Esophagus muscularis mucosa (tissue), 4 donors: ENCODE measurements around the gene ZNF646. TPM values are rescaled to one million over a fixed set of nuclear protein-coding genes. Genes with fewer than 3 reads are reported as not detected.

Source experiments
- DNase-seq: peaks from one replicate; pipeline ENCODE4 v3.0.0-alpha.2; 2017; ENCODE audit errors: extremely low spot score
- H3K27ac ChIP-seq, 4 donors: fragments of 200-600 bp; sonication (generic); replicated peaks in 1 of 4; 1 replicate in 3 of 4; 2 replicates in 1 of 4; pipeline ENCODE4 v1.5.1; 2016 to 2019; ENCODE audit warnings: mild to moderate bottlenecking in 1 of 4
- H3K27me3 ChIP-seq, 4 donors: fragments of 200-600 bp; sonication (generic); one replicate each; pipeline versions ENCODE4 v1.5.1 to v1.6.0; 2016 to 2019
- H3K36me3 ChIP-seq, 4 donors: fragments of 200-600 bp; sonication (generic); one replicate each; pipeline ENCODE4 v1.5.1; 2016 to 2019
- H3K4me1 ChIP-seq, 4 donors: fragments of 200-600 bp; sonication (generic); one replicate each; pipeline ENCODE4 v1.5.1; 2016 to 2019
- H3K4me3 ChIP-seq, 4 donors: fragments of 200-600 bp; sonication (generic); 1 replicate in 2 of 4; 2 replicates in 2 of 4; pipeline ENCODE4 v1.5.1; 2016 to 2019; ENCODE audit warnings: mild to moderate bottlenecking in 4 of 4, moderate library complexity in 1 of 4
- H3K9me3 ChIP-seq, 4 donors: fragments of 200-600 bp; sonication (generic); 1 replicate in 3 of 4; 2 replicates in 1 of 4; pipeline ENCODE4 v1.5.1; 2016 to 2019
- CTCF ChIP-seq, 3 experiments: fragments of 200-600 bp in 2 of 3; fragments of 450-650 bp in 1 of 3; sonication (generic) in 2 of 3; IDR thresholded peaks; one replicate each; pipeline ENCODE4 v1.5.1; 2017 to 2019; ENCODE audit warnings: antibody characterized with exemption in 3 of 3, mild to moderate bottlenecking in 2 of 3, moderate library complexity in 1 of 3
- EP300 ChIP-seq: sonication (generic); formaldehyde crosslinking; IDR thresholded peaks from one replicate; pipeline ENCODE4 v1.6.1; 2017; ENCODE audit warnings: antibody characterized with exemption
- POLR2A ChIP-seq: fragments of 450-650 bp; IDR thresholded peaks from one replicate; pipeline ENCODE4 v1.6.1; 2017; ENCODE audit warnings: antibody characterized with exemption, moderate library complexity, mild to moderate bottlenecking, low read depth
- POLR2AphosphoS5 ChIP-seq, 2 donors: sonication (generic); formaldehyde crosslinking; IDR thresholded peaks; one replicate each; pipeline ENCODE4 v1.6.1; 2017; ENCODE audit warnings: antibody characterized with exemption in 2 of 2
- WGBS: methylation state at CpG from one replicate; pipeline ENCODE4 v1.1.5; 2018; 5-methylcytosine and 5-hydroxymethylcytosine counted together
- intact Hi-C: fragments of 100-400 bp; cut with DNase I; formaldehyde crosslinking; loops from one replicate; pipeline ENCODE4 v1.15.1; 2023
- total RNA-seq, 4 donors: library from RNA; depleted of rRNA; stranded (reverse); fragments of >200 nt; gene quantifications; one replicate each; pipeline versions ENCODE4 v1.1.0 to v1.2.1, GENCODE V29; 2016

Gene ZNF646
- total RNA-seq, 4 donors from 2014 or later = 11.6 to 17.6 (median 15.5) TPM

- H3K9me3 ChIP-seq = no peaks in the 10 kb centered on the region
- peaks cover 3 to 28% (median 12%) of the 10 kb centered on the region in 4 donors for H3K4me1 ChIP-seq
- H3K36me3 ChIP-seq = peaks cover 33 to 100% (median 100%) of the 10 kb centered on the region in 4 donors
- no peak overlapping the region for H3K27ac ChIP-seq
- intact Hi-C loops = no loop called here
- no peak overlapping the region for H3K4me3 ChIP-seq
- no peak for TF ChIP-seq POLR2AphosphoS5 (IDR thresholded peaks at IDR 0.05)
- TF ChIP-seq POLR2A = no peak
- TF ChIP-seq EP300 = no peak
- no peak for TF ChIP-seq CTCF (IDR thresholded peaks at IDR 0.05)
- 84% methylated on average over 21 of the region's 26 CpGs for WGBS
- H3K27me3 ChIP-seq = no peaks in the 10 kb centered on the region
- DNase-seq = no peak
These were observed 7.5 kb downstream of the ZNF646 start for GRCh38 chr16:31081428-31082351.

GRCh38 chr16:31082368-31083045 lies 8.3 kb downstream of the ZNF646 start:
- WGBS = 76% methylated on average over 9 of the region's 14 CpGs
- no peak for DNase-seq

GRCh38 chr16:31083081-31083480 lies 8.9 kb downstream of the ZNF646 start:
- Histone ChIP-seq H3K9me3 (no peaks in the 10 kb centered on the region), H3K27ac (no peak overlapping the region), H3K27me3 (no peaks in the 10 kb centered on the region), H3K4me3 (no peak overlapping the region), H3K36me3 (peaks cover 19 to 100% (median 100%) of the 10 kb centered on the region in 4 donors), H3K4me1 (peaks cover 3 to 24% (median 12%) of the 10 kb centered on the region in 4 donors)
- intact Hi-C loops = no loop called here
- TF ChIP-seq EP300 = no peak
- 73% methylated on average over 9 of the region's 9 CpGs for WGBS
- DNase-seq = no peak

More at GRCh38 chr16:31082368-31083045, 8.3 kb downstream of the ZNF646 start:
- intact Hi-C loops = no loop called here
- peaks cover 3 to 24% (median 12%) of the 10 kb centered on the region in 4 donors for H3K4me1 ChIP-seq
- H3K9me3 ChIP-seq = no peaks in the 10 kb centered on the region
- TF ChIP-seq CTCF (IDR thresholded peaks at IDR 0.05) (no peak), POLR2A (no peak), EP300 (no peak), POLR2AphosphoS5 (IDR thresholded peaks at IDR 0.05) (no peak)
- H3K27me3 ChIP-seq = no peaks in the 10 kb centered on the region
- H3K36me3 ChIP-seq = peaks cover 25 to 100% (median 100%) of the 10 kb centered on the region in 4 donors
- no peak overlapping the region for H3K4me3 ChIP-seq
- H3K27ac ChIP-seq = no peak overlapping the region

- no peaks in the 10 kb centered on the region for H3K27me3 ChIP-seq
- TF ChIP-seq CTCF (IDR thresholded peaks at IDR 0.05) = no peak
- no peak for TF ChIP-seq POLR2AphosphoS5 (IDR thresholded peaks at IDR 0.05)
- TF ChIP-seq EP300 = no peak
- TF ChIP-seq POLR2A = no peak
- no peak for DNase-seq
- intact Hi-C loops = no loop called here
- H3K4me3 ChIP-seq = no peak overlapping the region
- 76% methylated on average over 4 of the region's 5 CpGs for WGBS
- H3K4me1 ChIP-seq = peaks cover 3 to 24% (median 12%) of the 10 kb centered on the region in 4 donors
- no peaks in the 10 kb centered on the region for H3K9me3 ChIP-seq
- no peak overlapping the region for H3K27ac ChIP-seq
- peaks cover 14 to 100% (median 100%) of the 10 kb centered on the region in 4 donors for H3K36me3 ChIP-seq
These were observed 9.3 kb downstream of the ZNF646 start for GRCh38 chr16:31083556-31083955.

GRCh38 chr16:31083981-31084380 lies 9.8 kb downstream of the ZNF646 start:
- no peaks in the 10 kb centered on the region for H3K27me3 ChIP-seq
- H3K9me3 ChIP-seq = no peaks in the 10 kb centered on the region
- no peak overlapping the region for H3K4me3 ChIP-seq
- intact Hi-C loops = no loop called here
- TF ChIP-seq POLR2A (no peak), CTCF (IDR thresholded peaks at IDR 0.05) (no peak), POLR2AphosphoS5 (IDR thresholded peaks at IDR 0.05) (no peak), EP300 (no peak)
- peaks cover 3 to 24% (median 12%) of the 10 kb centered on the region in 4 donors for H3K4me1 ChIP-seq
- peaks cover 10 to 100% (median 98%) of the 10 kb centered on the region in 4 donors for H3K36me3 ChIP-seq
- DNase-seq = no peak
- WGBS = 100% methylated on average over 2 of the region's 13 CpGs
- H3K27ac ChIP-seq = no peak overlapping the region
